HepG2 (cell line): ENCODE results near the gene RAD17. TPM values are rescaled to one million over a fixed set of nuclear protein-coding genes. Genes with fewer than 3 reads are reported as not detected.

Source experiments
- EP300 ChIP-seq, 3 experiments: sonication (generic) in 1 of 3; formaldehyde crosslinking in 1 of 3; IDR thresholded peaks; 2 replicates each; pipeline versions ENCODE4 v1.5.1 to v1.6.1; 2011 to 2020; ENCODE audit warnings: low read depth in 2 of 3, low read length in 2 of 3, borderline replicate concordance in 1 of 3, improper control_type of control experiment in 1 of 3, mild to moderate bottlenecking in 1 of 3, missing genetic modification reagents in 1 of 3, moderate library complexity in 1 of 3
- FOXO1 ChIP-seq: sonication (generic); formaldehyde crosslinking; IDR thresholded peaks from 2 replicates; pipeline ENCODE4 v1.4.0; 2020; ENCODE audit warnings: missing genetic modification reagents
- KDM3A ChIP-seq: IDR thresholded peaks from 2 replicates; pipeline ENCODE4 v1.6.1; 2018; ENCODE audit warnings: low read depth, missing compliant biosample characterization
- KLF6 ChIP-seq: IDR thresholded peaks from 2 replicates; pipeline ENCODE4 v1.8.0; 2016; ENCODE audit warnings: missing biosample characterization, missing genetic modification reagents
- RCOR2 ChIP-seq: IDR thresholded peaks from 2 replicates; pipeline ENCODE4 v1.6.1; 2016; ENCODE audit warnings: missing biosample characterization, missing genetic modification reagents
- SATB2 ChIP-seq: sonication (generic); formaldehyde crosslinking; IDR thresholded peaks from 2 replicates; pipeline ENCODE4 v1.5.0; 2020; ENCODE audit warnings: missing genetic modification reagents
- ZBTB10 ChIP-seq: sonication (generic); formaldehyde crosslinking; IDR thresholded peaks from 2 replicates; pipeline ENCODE4 v1.4.0; 2020; ENCODE audit warnings: missing genetic modification reagents, borderline replicate concordance
- ZBTB21 ChIP-seq: sonication (generic); formaldehyde crosslinking; IDR thresholded peaks from 2 replicates; pipeline ENCODE4 v1.4.0; 2020; ENCODE audit warnings: missing genetic modification reagents
- ZNF331 ChIP-seq: sonication (generic); formaldehyde crosslinking; IDR thresholded peaks from 2 replicates; pipeline ENCODE4 v1.4.0; 2020; ENCODE audit warnings: missing genetic modification reagents
- ZNF589 ChIP-seq: sonication (generic); formaldehyde crosslinking; conservative IDR thresholded peaks from 2 replicates; pipeline ENCODE4 v1.8.0; 2022; ENCODE audit warnings: mild to moderate bottlenecking, moderate library complexity, missing genetic modification reagents
- polyA plus RNA-seq, 8 experiments: library from polyadenylated mRNA; depleted of rRNA in 3 of 8; stranded (reverse) in 7 of 8; unstranded in 1 of 8; fragments of >200 nt; fragmentation: Illumina TruSeq in 4 of 8; extraction: Trizol in 4 of 8; gene quantifications; 2 replicates each; pipeline versions ENCODE4 v1.2.1 to v1.2.3, GENCODE V29; 2011 to 2016; ENCODE audit warnings: low read depth in 4 of 8, missing spikeins in 1 of 8, mixed read lengths in 1 of 8; ENCODE audit not compliant: insufficient read depth in 1 of 8
- total RNA-seq, 5 experiments: library from RNA; depleted of rRNA; stranded (reverse); fragments of >200 nt; fragmentation: Illumina TruSeq; extraction: Trizol; gene quantifications; 2 replicates each; pipeline ENCODE4 v1.2.3, GENCODE V29; 2016; ENCODE audit warnings: low read depth in 1 of 5
- TF ChIP-seq, protein P1 (sequence below): sonication (generic); formaldehyde crosslinking; IDR thresholded peaks from 2 replicates; pipeline ENCODE4 v1.5.0; 2020; ENCODE audit warnings: mild to moderate bottlenecking, missing genetic modification reagents
- TF ChIP-seq, protein P2 (sequence below), 2 experiments: fragments of 450-650 bp in 1 of 2; sonication (generic) in 1 of 2; formaldehyde crosslinking in 1 of 2; IDR thresholded peaks; 2 replicates each; pipeline versions ENCODE4 v1.6.1 to v1.8.0; 2016 to 2022; ENCODE audit warnings: antibody characterized with exemption in 1 of 2, mild to moderate bottlenecking in 1 of 2, missing genetic modification reagents in 1 of 2

RAD17 gene
- total and polyA plus RNA-seq, 2 of the 13 experiments (the other 11 are each of a cell fraction or from before 2014, with no cell fraction given) = 24.0 to 25.9 TPM

DNA sequence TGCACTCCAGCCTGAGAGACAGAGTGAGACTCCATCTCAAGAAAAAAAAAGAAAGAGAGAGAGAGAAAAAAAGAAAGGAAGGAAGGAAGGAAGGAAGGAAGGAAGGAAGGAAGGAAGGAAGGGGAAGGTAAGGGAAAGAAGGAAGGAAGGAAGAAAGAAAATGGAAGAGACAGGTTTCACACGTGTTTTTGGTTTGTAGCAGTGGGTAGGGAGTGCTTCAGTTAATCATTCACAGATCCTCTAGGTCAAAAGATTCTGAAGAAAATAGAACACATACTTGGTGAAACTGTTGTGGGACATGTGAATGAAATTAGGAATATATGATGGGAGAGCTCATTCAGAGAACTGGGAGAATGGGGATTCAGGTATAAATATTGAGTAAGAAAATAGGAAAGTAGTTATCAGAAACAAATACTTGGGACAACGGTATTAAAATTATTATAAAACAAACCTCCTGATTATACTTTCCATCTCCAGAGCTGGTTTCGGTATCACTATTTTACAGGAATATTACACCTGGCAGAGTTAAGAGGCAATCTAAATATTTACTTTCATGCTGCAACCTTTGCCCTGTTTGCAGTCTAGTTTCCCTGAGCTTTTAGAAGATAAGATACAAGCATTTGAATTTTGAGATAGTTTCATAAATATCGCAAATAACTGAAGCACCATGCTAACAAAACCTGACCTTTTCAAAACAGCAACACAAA, 82.5 kb downstream of the RAD17 start (continued):
- TF ChIP-seq ZBTB10 (CRISPR knock-in tag) = no peak
- peak in 1 of 2 experiments; percentile 93; a peak in 2 of 4 replicates for TF ChIP-seq EP300 (IDR thresholded peaks at IDR 0.05; ENCODE audit: low read depth in 2 of 2, low read length in 2 of 2)
- no peak; the same call in 1 of the 2 replicates for TF ChIP-seq EP300 (CRISPR knock-in tag; IDR thresholded peaks at IDR 0.05; ENCODE audit: borderline replicate concordance)
- no peak for TF ChIP-seq RCOR2 (CRISPR knock-in tag)
- 0 out of 2 replicates have a peak, but pooled peaks have one; percentile 15 for TF ChIP-seq ZNF331 (CRISPR knock-in tag)
- TF ChIP-seq, protein P1, sequence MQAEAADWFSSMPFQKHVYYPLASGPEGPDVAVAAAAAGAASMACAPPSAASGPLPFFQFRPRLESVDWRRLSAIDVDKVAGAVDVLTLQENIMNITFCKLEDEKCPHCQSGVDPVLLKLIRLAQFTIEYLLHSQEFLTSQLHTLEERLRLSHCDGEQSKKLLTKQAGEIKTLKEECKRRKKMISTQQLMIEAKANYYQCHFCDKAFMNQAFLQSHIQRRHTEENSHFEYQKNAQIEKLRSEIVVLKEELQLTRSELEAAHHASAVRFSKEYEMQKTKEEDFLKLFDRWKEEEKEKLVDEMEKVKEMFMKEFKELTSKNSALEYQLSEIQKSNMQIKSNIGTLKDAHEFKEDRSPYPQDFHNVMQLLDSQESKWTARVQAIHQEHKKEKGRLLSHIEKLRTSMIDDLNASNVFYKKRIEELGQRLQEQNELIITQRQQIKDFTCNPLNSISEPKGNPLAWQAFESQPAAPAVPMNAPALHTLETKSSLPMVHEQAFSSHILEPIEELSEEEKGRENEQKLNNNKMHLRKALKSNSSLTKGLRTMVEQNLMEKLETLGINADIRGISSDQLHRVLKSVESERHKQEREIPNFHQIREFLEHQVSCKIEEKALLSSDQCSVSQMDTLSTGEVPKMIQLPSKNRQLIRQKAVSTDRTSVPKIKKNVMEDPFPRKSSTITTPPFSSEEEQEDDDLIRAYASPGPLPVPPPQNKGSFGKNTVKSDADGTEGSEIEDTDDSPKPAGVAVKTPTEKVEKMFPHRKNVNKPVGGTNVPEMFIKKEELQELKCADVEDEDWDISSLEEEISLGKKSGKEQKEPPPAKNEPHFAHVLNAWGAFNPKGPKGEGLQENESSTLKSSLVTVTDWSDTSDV (CRISPR knock-in tag) = no peak
- TF ChIP-seq FOXO1 (CRISPR knock-in tag) = peak; percentile 33; the same call in 1 of the 2 replicates
- no peak for TF ChIP-seq ZNF589 (CRISPR knock-in tag)
- TF ChIP-seq, protein P2, sequence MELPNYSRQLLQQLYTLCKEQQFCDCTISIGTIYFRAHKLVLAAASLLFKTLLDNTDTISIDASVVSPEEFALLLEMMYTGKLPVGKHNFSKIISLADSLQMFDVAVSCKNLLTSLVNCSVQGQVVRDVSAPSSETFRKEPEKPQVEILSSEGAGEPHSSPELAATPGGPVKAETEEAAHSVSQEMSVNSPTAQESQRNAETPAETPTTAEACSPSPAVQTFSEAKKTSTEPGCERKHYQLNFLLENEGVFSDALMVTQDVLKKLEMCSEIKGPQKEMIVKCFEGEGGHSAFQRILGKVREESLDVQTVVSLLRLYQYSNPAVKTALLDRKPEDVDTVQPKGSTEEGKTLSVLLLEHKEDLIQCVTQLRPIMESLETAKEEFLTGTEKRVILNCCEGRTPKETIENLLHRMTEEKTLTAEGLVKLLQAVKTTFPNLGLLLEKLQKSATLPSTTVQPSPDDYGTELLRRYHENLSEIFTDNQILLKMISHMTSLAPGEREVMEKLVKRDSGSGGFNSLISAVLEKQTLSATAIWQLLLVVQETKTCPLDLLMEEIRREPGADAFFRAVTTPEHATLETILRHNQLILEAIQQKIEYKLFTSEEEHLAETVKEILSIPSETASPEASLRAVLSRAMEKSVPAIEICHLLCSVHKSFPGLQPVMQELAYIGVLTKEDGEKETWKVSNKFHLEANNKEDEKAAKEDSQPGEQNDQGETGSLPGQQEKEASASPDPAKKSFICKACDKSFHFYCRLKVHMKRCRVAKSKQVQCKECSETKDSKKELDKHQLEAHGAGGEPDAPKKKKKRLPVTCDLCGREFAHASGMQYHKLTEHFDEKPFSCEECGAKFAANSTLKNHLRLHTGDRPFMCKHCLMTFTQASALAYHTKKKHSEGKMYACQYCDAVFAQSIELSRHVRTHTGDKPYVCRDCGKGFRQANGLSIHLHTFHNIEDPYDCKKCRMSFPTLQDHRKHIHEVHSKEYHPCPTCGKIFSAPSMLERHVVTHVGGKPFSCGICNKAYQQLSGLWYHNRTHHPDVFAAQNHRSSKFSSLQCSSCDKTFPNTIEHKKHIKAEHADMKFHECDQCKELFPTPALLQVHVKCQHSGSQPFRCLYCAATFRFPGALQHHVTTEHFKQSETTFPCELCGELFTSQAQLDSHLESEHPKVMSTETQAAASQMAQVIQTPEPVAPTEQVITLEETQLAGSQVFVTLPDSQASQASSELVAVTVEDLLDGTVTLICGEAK (IDR thresholded peaks at IDR 0.05) = no peak
- TF ChIP-seq, protein P2 (CRISPR knock-in tag; IDR thresholded peaks at IDR 0.05) = no peak
- TF ChIP-seq SATB2 (CRISPR knock-in tag) = no peak
- TF ChIP-seq KDM3A (CRISPR knock-in tag) = no peak
- TF ChIP-seq KLF6 (CRISPR knock-in tag) = no peak
- no peak for TF ChIP-seq ZBTB21 (CRISPR knock-in tag)
